Measurements from ENCODE around the gene RSBN1.

- TF ChIP-seq POLR2A (IDR thresholded peaks at IDR 0.05) (no peak), CTCF (IDR thresholded peaks at IDR 0.05) (no peak)
These were observed 34.2 kb upstream of the RSBN1 start for GRCh38 chr1:113846391-113847035.

All from gastroesophageal sphincter (tissue), 3 donors.